Lower leg skin (tissue), 4 donors: ENCODE data around the gene ERCC3. TPM values are rescaled to one million over a fixed set of nuclear protein-coding genes. Genes with fewer than 3 reads are reported as not detected.
A peak's percentile ranks its signal among the peaks of the same experiment; 100 is the strongest.
"Not testable (repeated sequence)": the region's sequence is repeated elsewhere in the genome, so short reads cannot be mapped to it uniquely, and the experiment has no call there.

ENCODE experiments used
- DNase-seq, 2 donors: peaks; one replicate each; pipeline ENCODE4 v3.0.0-alpha.2; 2019; ENCODE audit warnings: low spot score in 2 of 2
- H3K4me3 ChIP-seq: fragments of 200-600 bp; sonication (generic); 2 replicates; pipeline ENCODE4 v1.5.1; 2017; ENCODE audit warnings: mild to moderate bottlenecking, low read depth; ENCODE audit not compliant: poor library complexity, severe bottlenecking
- POLR2A ChIP-seq, 2 donors: fragments of 450-650 bp; IDR thresholded peaks; one replicate each; pipeline ENCODE4 v1.6.1; 2016 to 2017; ENCODE audit warnings: antibody characterized with exemption in 2 of 2, mild to moderate bottlenecking in 1 of 2, moderate library complexity in 1 of 2
- WGBS, 2 donors: methylation state at CpG; one replicate each; pipeline ENCODE4 v1.1.5; 2018; 5-methylcytosine and 5-hydroxymethylcytosine counted together
- intact Hi-C: fragments of 100-400 bp; cut with DNase I; formaldehyde crosslinking; loops from one replicate; pipeline ENCODE4 v1.15.0; 2023; ENCODE audit warnings: low total_unique reads
- total RNA-seq, 4 donors: library from RNA; depleted of rRNA; stranded (reverse); fragments of >200 nt; gene quantifications; one replicate each; pipeline ENCODE4 v1.1.0, GENCODE V29; 2016
- TF ChIP-seq, protein P1 (sequence below), 3 donors: fragments of 450-650 bp; IDR thresholded peaks; one replicate each; pipeline ENCODE4 v1.5.1; 2016; ENCODE audit warnings: antibody characterized with exemption in 3 of 3, mild to moderate bottlenecking in 3 of 3, moderate library complexity in 2 of 3

The ERCC3 gene
- total RNA-seq, 4 donors from 2014 or later = 23.7 to 47.5 (median 32.1) TPM

DNA sequence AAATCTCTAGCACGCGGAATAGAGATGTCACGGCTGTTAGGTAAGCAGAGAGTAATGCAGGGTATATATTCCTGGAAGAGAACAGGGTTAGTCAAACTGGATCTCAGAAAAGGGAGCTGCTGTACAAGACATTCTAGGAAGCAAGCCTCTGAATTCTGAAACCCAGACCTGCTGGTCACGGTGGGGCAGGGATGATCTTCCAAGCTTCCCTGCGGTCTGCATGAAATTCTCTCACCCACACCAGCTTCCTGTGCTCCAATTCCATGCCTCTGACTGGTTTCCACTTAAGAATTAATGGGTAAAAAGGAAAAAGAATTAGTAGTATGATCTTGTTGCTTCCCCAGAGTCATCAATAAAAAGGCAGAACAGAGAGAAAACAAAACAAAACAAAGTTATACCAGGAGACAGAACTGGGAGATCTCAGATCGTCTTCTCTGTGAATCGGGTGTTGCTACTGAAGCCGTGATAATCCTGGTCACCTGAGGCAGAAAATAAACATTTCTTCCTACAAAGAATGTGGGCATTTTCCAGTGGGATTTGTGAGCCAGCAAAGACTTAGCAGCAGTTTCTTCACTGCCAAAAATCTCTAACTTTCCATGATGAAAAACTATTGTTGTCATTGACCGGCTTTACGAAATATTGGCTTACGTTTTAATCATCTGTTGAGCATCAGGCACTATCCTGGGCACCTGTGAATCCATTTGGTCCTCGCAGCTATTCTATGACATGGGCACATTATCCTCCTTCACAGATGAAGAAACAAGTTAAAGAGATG, 68.6 kb downstream of the ERCC3 start:
- intact Hi-C loops = loop anchor here (10.0 kb wide), 1 partner anchor 889 kb away; no protein-coding TSS in a partner anchor
- no peak overlapping the region for H3K4me3 ChIP-seq
- TF ChIP-seq, protein P1, sequence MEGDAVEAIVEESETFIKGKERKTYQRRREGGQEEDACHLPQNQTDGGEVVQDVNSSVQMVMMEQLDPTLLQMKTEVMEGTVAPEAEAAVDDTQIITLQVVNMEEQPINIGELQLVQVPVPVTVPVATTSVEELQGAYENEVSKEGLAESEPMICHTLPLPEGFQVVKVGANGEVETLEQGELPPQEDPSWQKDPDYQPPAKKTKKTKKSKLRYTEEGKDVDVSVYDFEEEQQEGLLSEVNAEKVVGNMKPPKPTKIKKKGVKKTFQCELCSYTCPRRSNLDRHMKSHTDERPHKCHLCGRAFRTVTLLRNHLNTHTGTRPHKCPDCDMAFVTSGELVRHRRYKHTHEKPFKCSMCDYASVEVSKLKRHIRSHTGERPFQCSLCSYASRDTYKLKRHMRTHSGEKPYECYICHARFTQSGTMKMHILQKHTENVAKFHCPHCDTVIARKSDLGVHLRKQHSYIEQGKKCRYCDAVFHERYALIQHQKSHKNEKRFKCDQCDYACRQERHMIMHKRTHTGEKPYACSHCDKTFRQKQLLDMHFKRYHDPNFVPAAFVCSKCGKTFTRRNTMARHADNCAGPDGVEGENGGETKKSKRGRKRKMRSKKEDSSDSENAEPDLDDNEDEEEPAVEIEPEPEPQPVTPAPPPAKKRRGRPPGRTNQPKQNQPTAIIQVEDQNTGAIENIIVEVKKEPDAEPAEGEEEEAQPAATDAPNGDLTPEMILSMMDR (IDR thresholded peaks at IDR 0.05) = no peak
- no peak for TF ChIP-seq POLR2A (IDR thresholded peaks at IDR 0.05)
- DNase-seq = no peak
- WGBS, 2 donors = 54 to 57% methylated on average over 12 of the region's 12 CpGs

DNA sequence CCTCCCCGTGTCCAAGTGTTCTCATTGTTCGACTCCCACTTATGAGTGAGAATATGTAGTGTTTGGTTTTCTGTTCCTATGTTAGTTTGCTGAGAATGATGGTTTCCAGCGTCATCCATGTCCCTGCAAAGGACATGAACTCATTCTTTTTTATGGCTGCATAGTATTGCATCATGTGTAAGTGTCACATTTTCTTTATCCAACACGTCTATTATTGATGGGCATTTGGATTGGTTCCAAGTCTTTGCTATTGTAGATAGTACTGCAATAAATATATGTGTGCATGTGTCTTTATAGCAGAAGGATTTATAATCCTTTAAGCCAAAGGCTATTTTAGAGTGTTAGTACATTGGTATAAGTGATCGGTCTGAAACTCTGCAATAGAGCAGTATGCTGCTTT, 69.8 kb downstream of the ERCC3 start:
- not testable (repeated sequence) for H3K4me3 ChIP-seq, DNase-seq
- intact Hi-C loops = loop anchor here (10.0 kb wide), 1 partner anchor 891 kb away; no protein-coding TSS in a partner anchor
- WGBS, 2 donors = 77 to 84% methylated on average over 5 of the region's 5 CpGs

DNA sequence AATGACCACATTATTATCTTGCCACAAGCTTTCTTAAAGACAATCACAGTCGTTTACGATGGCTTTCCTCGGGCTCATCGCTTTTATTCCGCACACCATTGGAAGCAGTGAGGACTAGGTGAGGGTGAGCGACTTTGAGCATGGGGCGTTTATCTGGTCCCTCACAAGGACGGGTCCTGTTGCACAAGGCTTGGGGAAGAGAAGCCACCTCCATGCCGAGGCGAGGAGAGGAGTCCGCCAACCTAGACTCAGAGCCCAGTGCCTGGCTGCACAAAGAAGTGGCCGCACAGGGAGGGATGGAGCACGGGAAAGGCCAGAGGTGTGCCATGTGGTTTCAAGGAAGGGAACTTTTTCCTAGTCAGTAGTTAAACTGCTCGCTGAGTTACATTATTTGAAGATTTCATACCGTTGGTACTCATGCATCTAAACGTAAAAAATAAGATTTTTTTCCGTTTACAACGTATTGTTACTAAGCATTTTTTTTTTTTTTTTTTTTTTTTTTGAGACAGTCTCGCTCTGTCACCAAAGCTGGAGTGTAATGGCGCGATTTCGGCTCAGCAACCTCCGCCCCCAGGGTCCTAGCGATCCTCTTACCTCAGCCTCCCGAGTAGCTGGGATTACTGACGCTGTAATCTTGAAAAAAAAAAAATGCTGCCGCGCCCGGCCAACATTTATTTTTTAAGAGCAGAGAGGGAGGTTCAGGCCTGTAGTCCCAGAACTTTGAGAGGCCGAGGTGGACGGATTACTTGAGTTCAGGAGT, 73.0 kb downstream of the ERCC3 start:
- no peak for DNase-seq
- TF ChIP-seq POLR2A (IDR thresholded peaks at IDR 0.05) = no peak
- TF ChIP-seq, protein P1 (IDR thresholded peaks at IDR 0.05) = no peak
- intact Hi-C loops = loop anchor here (10.0 kb wide), 1 partner anchor 894 kb away; no protein-coding TSS in a partner anchor
- no peak overlapping the region for H3K4me3 ChIP-seq
- WGBS, 2 donors = 48 to 59% methylated on average over 31 of the region's 31 CpGs

DNA sequence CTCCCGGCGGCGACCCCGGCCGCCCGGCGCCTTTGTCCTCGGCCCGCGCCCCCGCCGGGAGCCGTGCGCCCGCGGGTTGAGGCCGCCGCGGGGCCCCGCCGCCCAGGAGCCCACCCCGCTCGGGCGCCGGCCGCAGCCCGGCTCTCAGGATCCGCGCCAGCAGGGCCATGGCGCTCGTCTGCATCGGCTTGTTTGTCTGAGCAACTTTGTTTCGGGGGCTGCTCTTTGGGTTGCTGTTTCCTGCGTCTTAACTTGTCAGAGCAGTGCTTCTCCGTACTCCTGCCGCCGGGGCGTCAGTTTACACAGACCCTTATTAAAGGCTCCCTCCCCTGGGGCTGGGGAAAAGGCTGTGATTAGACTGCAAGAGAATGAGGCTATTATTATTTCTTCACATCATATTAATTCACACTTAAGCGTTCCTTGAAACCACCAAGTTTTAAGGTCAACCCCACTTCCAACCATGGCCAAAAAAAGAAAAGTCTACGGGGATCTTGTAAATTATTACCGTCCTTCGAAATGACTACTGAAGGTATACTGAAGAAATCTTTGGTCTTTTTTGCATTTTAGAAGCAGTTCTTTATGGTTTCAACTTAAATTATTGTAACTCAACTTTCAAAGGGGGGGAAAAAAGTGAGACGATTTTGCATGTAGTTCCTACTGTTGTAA, 73.7 kb downstream of the ERCC3 start, which contains the start of gene CYP27C1:
TSS of gene CYP27C1 (minus strand) at position 198 of the 666 bp plus-strand sequence. CDS start at position 169, 29 bp downstream.
- intact Hi-C loops = loop anchor here (10.0 kb wide), 1 partner anchor 895 kb away; no protein-coding TSS in a partner anchor
- H3K4me3 ChIP-seq = peak within 1 kb of the TSS; percentile 53
- no peak for DNase-seq
- WGBS, 2 donors = 1% methylated on average over 15 to 30 of the region's 43 CpGs
- TF ChIP-seq, protein P1 (IDR thresholded peaks at IDR 0.05) = no peak
- no peak for TF ChIP-seq POLR2A (IDR thresholded peaks at IDR 0.05)

DNA sequence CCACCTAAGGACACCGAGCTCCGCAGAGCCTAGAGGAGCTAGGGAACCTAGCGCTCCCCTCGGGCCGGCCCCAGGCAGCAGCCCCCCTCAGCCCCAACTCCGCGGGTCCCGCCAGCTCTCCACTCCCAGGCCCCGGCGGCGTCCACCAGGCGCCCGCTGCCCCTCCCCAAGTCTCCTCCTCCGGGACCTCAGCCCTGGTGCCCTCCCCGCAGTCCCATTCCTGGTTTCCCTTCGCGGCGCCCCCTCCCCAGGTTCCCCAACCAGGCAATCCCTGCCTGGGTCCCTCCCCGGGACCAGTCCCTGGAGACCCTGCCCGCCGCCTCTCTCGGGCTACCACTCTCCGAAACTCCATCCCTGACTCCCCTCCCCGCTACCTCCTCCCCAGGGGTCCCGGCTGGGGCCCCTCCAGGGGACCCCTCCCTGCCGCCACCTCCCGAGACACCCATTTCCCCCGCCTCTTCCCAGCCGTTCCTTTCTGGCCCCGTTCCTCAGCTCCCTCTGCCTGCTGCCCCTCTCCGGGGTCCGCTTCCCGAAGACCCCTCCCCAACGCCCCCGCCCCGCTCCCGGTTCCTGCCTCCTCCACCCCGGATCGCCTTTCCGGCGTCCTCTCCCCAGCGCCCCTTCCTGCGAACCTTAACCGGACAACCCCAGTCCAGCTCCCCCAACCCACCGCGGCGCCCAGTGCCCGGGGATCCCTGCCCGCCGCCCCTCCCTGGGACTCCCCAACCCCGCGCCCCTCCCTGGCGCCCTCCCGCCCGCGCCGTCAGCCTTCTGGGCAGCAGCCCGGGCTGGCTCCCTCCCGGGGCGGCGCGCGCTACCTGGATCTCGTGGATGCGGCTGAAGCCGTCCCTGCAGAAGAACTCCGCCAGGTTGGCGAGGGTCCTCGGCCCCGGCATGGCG, 74.5 kb downstream of the ERCC3 start:
- TF ChIP-seq, protein P1 (IDR thresholded peaks at IDR 0.05) = no peak
- no peak for TF ChIP-seq POLR2A (IDR thresholded peaks at IDR 0.05)
- intact Hi-C loops = loop anchor here (10.0 kb wide), 1 partner anchor 895 kb away; no protein-coding TSS in a partner anchor
- WGBS, 2 donors = 1% methylated on average over 62 to 67 of the region's 71 CpGs
- DNase-seq = peak in 1 of 2 donors; percentile 88
- H3K4me3 ChIP-seq = peak overlapping the region; percentile 53
